Common myeloid progenitor, CD34-positive (primary cell): Measurements from ENCODE around the gene PPIG.

ENCODE experiments used
- CTCF ChIA-PET: fragments of 350-600 bp; sonication (Branson Sonifier 250); formaldehyde crosslinking; loops from one replicate; lab custom pipeline; 2021; ENCODE audit warnings: antibody characterized with exemption; lab: Charles Lee
- POLR2A ChIA-PET: fragments of 350-600 bp; sonication (Branson Sonifier 250); formaldehyde crosslinking; loops from one replicate; lab custom pipeline; 2021; ENCODE audit warnings: antibody characterized with exemption; lab: Charles Lee
- DNase-seq, 3 donors: peaks; one replicate each; pipeline versions ENCODE4 v3.0.0 to v3.0.0-alpha.2; 2013
- H3K27ac ChIP-seq, 2 experiments: 1 replicate in 1 of 2; 2 replicates in 1 of 2; pipeline ENCODE4 v1.7.0; 2013; ENCODE audit warnings: inconsistent platforms in 2 of 2, low read length in 2 of 2, mild to moderate bottlenecking in 2 of 2, low read depth in 1 of 2, moderate library complexity in 1 of 2; ENCODE audit not compliant: severe bottlenecking in 2 of 2, insufficient read depth in 1 of 2, poor library complexity in 1 of 2
- H3K27me3 ChIP-seq, 5 experiments: replicated peaks in 2 of 5; 1 replicate in 3 of 5; 2 replicates in 2 of 5; pipeline versions ENCODE4 v1.6.1 to v1.7.0; 2013; ENCODE audit warnings: low read length in 4 of 5, mild to moderate bottlenecking in 2 of 5, moderate library complexity in 2 of 5, inconsistent platforms in 1 of 5; ENCODE audit not compliant: insufficient read depth in 5 of 5, control insufficient read depth in 4 of 5
- H3K36me3 ChIP-seq, 4 experiments: 1 replicate in 2 of 4; 2 replicates in 2 of 4; pipeline versions ENCODE4 v1.6.1 to v1.7.0; 2013; ENCODE audit warnings: low read length in 3 of 4, control low read depth in 1 of 4, mild to moderate bottlenecking in 1 of 4; ENCODE audit not compliant: control insufficient read depth in 4 of 4, insufficient read depth in 4 of 4
- H3K4me1 ChIP-seq, 4 experiments: 1 replicate in 3 of 4; 2 replicates in 1 of 4; pipeline versions ENCODE4 v1.6.1 to v1.7.1; 2013; ENCODE audit warnings: low read length in 3 of 4, mild to moderate bottlenecking in 3 of 4, control low read depth in 1 of 4, inconsistent platforms in 1 of 4, moderate library complexity in 1 of 4; ENCODE audit not compliant: control insufficient read depth in 4 of 4, insufficient read depth in 4 of 4; ENCODE audit errors: control extremely low read depth in 1 of 4
- H3K4me3 ChIP-seq, 7 experiments: 1 replicate in 4 of 7; 2 replicates in 3 of 7; pipeline versions ENCODE4 v1.5.1 to v1.7.0; 2013; ENCODE audit warnings: mild to moderate bottlenecking in 7 of 7, low read length in 6 of 7, moderate library complexity in 6 of 7, inconsistent platforms in 2 of 7, low read depth in 2 of 7, control low read depth in 1 of 7; ENCODE audit not compliant: insufficient read depth in 4 of 7, control insufficient read depth in 1 of 7; ENCODE audit errors: extremely low read depth in 1 of 7
- H3K9me3 ChIP-seq, 5 experiments: 1 replicate in 4 of 5; 2 replicates in 1 of 5; pipeline versions ENCODE4 v1.6.1 to v1.7.1; 2013; ENCODE audit warnings: low read length in 4 of 5, mild to moderate bottlenecking in 2 of 5, inconsistent platforms in 1 of 5, low read depth in 1 of 5, moderate library complexity in 1 of 5; ENCODE audit not compliant: control insufficient read depth in 4 of 5, insufficient read depth in 2 of 5; ENCODE audit errors: control extremely low read depth in 1 of 5
- WGBS: methylation state at CpG from one replicate; pipeline ENCODE4 v1.1.5; 2013; ENCODE audit not compliant: insufficient coverage; 5-methylcytosine and 5-hydroxymethylcytosine counted together

The PPIG gene

DNA sequence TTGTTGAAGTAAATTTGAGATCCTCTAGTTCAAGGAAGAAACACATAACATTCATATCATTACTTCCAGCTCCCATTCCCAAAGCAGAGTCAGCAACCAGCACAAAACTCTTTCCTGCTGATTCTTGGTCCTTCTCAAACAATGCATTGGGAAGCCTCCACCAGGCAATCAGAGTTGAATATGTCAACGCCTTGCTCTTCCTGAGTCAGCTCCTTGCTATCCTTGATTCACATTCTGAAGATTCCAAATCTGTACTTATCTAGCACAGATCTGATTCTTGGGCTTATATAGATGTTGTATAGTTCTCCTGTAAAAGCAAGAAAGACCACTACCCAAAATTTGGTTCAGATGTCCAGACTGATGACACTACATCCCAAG lies 80.4 kb downstream of the PPIG start:
- no peak for DNase-seq
- POLR2A ChIA-PET, result no interaction called here
- peaks cover 15 to 26% (median 17%) of the 10 kb centered on the region in 4 experiments for H3K4me1 ChIP-seq
- no peaks in the 10 kb centered on the region for H3K27me3 ChIP-seq
- H3K9me3 ChIP-seq, result no peaks in the 10 kb centered on the region
- CTCF ChIA-PET, result interaction anchor here (1.0 to 2.0 kb wide), 3 partner anchors 9 to 21 kb away, joined by 3 to 8 read pairs (median 3); no protein-coding TSS in a partner anchor
- no CpG with 5 or more reads among the region's 1 CpG for WGBS
- peak overlapping the region in 1 of 2 experiments; percentile 76 for H3K27ac ChIP-seq
- no peaks in the 10 kb centered on the region for H3K36me3 ChIP-seq
- H3K4me3 ChIP-seq, result no peak overlapping the region

DNA sequence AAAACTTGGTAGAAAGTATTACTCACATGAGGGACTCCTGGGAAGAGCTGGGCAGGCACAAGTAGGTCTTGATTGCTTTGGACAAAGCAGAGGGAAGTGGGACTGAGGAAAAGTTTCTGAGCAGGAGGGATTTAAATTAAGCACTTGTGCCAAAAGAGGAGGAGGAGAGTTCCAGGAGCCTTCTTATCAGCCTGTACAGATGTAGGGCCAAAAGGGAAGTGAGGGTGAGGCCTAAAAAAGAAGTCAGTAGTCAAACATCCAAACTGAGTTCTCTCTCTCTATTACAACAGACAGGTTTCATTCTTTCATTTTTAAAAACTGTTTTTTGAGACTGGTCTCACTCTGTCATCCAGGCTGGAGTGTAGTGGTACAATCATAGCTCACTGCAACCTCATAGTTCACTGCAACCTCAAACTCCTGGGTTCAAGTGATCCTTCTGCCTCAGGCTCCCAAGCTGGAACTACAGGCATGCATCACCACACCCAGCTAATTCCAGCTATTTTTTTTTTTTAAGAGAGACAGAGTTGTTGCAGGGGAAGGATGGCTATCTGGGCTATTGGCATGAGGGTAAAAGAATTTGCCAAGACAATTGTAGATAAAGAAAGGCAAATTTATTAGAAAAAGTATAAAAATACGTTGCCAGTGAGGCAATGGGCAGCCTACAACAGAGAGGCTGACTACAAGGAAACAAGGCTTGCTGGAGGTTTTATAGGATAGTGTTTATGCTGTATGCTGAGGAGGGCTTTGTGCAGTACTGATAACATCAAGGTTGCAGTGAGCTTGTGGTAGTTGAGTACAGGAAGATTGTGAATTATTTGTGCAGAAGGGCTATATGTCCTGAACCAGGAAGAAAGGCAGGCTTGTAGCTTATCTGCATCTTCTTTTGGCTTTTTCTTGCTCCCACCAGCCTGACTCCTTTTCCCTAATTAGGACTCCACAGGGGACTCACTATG lies 81.1 kb downstream of the PPIG start:
- H3K9me3 ChIP-seq, result no peaks in the 10 kb centered on the region
- DNase-seq, result peak; percentile 70 to 94 (median 91)
- 8% methylated on average over 1 of the region's 1 CpG for WGBS
- ChIA-PET POLR2A (no interaction called here), CTCF (interaction anchor here (0.9 to 2.0 kb wide), 4 partner anchors 10 to 30 kb away, joined by 3 to 8 read pairs (median 3); no protein-coding TSS in a partner anchor)
- no peaks in the 10 kb centered on the region for H3K36me3 ChIP-seq
- H3K4me3 ChIP-seq, result peak overlapping the region in 3 of 7 experiments; percentile 20 to 40 (median 22)
- H3K4me1 ChIP-seq, result peaks cover 15 to 26% (median 17%) of the 10 kb centered on the region in 4 experiments
- H3K27me3 ChIP-seq, result no peaks in the 10 kb centered on the region
- H3K27ac ChIP-seq, result peak overlapping the region; percentile 36 to 76

DNA sequence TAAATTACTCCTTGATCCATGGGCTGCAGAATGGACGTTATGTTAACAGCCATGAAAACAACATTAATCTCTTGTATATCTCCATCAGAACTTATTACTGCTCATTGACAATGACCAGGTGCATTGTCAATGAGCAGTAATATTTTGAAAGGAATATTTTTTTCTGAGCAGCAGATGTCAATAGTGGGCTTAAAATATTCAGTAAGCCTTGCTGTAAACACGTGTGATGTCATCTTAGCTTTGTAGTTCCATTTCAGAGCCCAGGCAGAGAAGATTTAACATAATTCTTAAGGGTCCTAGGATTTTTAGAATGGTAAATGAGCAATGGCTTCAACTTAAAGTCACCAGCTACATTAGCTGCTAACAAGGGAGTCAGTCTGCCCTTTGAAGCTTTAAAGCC lies 83.4 kb downstream of the PPIG start:
- H3K4me1 ChIP-seq, result peaks cover 15 to 22% (median 21%) of the 10 kb centered on the region in 4 experiments
- no peaks in the 10 kb centered on the region for H3K9me3 ChIP-seq
- ChIA-PET CTCF (interaction anchor here (0.7 to 1.7 kb wide), 2 partner anchors 15 to 108 kb away, joined by 3 to 8 read pairs; no protein-coding TSS in a partner anchor), POLR2A (no interaction called here)
- no peak overlapping the region for H3K27ac ChIP-seq
- DNase-seq, result no peak
- no peak overlapping the region for H3K4me3 ChIP-seq
- 100% methylated on average over 1 of the region's 2 CpGs for WGBS
- no peaks in the 10 kb centered on the region for H3K27me3 ChIP-seq
- H3K36me3 ChIP-seq, result no peaks in the 10 kb centered on the region

DNA sequence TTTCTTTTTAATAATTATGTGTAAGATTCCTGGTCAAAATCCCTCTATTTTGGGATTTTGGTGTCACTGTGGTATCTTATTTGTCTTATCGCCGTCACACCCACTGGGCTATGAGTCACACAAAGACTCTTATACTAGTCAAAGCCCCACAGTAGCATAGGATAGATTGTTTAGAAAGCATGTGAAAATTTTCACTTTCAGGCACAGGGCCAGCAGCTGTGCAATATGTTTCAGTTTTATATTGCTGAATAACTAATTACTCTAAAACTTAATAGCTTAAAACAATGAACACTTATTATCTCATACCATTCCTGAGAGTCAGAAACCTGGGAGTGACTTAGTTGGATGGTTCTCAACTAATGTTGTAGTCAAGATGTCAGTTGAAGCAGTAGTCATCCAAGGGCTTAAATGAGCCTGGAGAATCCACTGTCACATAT lies 86.1 kb downstream of the PPIG start:
- no peak overlapping the region for H3K27ac ChIP-seq
- POLR2A ChIA-PET, result no interaction called here

DNA sequence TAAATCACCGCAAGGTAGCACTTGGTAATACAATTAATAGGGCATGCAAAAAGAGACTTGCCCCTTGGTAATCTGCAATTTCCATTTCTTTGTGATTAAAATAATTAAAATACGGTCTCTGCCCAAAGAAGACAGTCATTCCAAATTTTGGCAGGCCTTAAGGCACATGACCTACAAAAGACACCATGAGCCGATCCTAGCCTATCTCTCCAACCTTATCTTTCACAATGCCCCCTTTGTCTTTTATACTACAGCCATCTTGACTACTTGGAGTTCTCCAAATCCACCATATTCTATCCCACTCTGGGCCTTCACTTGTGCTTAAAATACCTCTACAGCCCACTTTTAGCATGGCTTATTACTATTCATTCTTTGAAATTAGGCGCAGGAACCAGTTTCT lies 86.8 kb downstream of the PPIG start:
- CTCF ChIA-PET, result no interaction called here
- H3K27ac ChIP-seq, result no peak overlapping the region
- WGBS, result 96% methylated on average over 3 of the region's 4 CpGs
- DNase-seq, result no peak
- H3K36me3 ChIP-seq, result no peaks in the 10 kb centered on the region
- no peak overlapping the region for H3K4me3 ChIP-seq
- POLR2A ChIA-PET, result no interaction called here
- no peaks in the 10 kb centered on the region for H3K27me3 ChIP-seq
- H3K4me1 ChIP-seq, result peaks cover 1 to 9% (median 6%) of the 10 kb centered on the region in 4 experiments
- no peaks in the 10 kb centered on the region for H3K9me3 ChIP-seq

More for the DNA sequence above, 86.1 kb downstream of the PPIG start:
- DNase-seq, result peak in 1 of 3 donors; percentile 15
- WGBS, result no CpG with 5 or more reads among the region's 2 CpGs
- no peak overlapping the region for H3K4me3 ChIP-seq
- no peaks in the 10 kb centered on the region for H3K9me3 ChIP-seq
- H3K4me1 ChIP-seq, result peaks cover 9 to 16% (median 13%) of the 10 kb centered on the region in 4 experiments
- CTCF ChIA-PET, result no interaction called here
- H3K27me3 ChIP-seq, result no peaks in the 10 kb centered on the region
- H3K36me3 ChIP-seq, result no peaks in the 10 kb centered on the region

DNA sequence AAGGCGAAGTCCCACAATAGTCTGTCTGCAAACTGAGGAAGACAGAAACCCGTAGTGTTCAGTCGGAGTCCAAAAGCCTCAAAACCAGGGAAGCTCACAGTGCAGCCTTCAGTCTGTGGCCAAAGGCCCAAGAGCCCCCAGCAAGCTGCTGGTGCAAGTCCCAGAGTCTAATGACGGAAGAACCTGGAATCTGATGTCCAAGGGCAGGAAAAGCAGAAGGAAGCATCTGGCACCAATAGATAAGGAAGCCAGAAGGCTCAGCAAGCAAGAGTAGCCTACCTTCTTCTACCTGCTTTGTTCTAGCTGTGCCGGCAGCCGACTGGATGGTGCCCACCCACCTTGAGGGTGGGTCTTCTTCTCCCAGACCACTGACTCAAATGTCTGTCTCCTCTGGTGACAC lies 88.3 kb downstream of the PPIG start:
- whole genome bisulfite sequencing, result 2% methylated on average over 5 of the region's 6 CpGs
- no peaks in the 10 kb centered on the region for H3K36me3 ChIP-seq
- CTCF ChIA-PET, result interaction anchor here (1.0 to 1.4 kb wide), 6 partner anchors 9 to 33 kb away, joined by 3 to 6 read pairs (median 3); no protein-coding TSS in a partner anchor

More for the DNA sequence above, 88.3 kb downstream of the PPIG start:
- peak in 2 of 3 donors; percentile 80 to 94 for DNase-seq
- POLR2A ChIA-PET, result no interaction called here
- Histone ChIP-seq H3K27me3 (no peaks in the 10 kb centered on the region), H3K4me3 (peak overlapping the region in 1 of 7 experiments; percentile 31), H3K4me1 (peaks cover 0 to 8% (median 5%) of the 10 kb centered on the region in 4 experiments), H3K27ac (no peak overlapping the region), H3K9me3 (no peaks in the 10 kb centered on the region)
